ENCODE data around the gene HPCAL4.
A peak's percentile ranks its signal among the peaks of the same experiment; 100 is the strongest.

Gene HPCAL4

GRCh38 chr1:39673215-39673614 is 18.0 kb downstream of the HPCAL4 start:
- no peak for DNase-seq

DNA sequence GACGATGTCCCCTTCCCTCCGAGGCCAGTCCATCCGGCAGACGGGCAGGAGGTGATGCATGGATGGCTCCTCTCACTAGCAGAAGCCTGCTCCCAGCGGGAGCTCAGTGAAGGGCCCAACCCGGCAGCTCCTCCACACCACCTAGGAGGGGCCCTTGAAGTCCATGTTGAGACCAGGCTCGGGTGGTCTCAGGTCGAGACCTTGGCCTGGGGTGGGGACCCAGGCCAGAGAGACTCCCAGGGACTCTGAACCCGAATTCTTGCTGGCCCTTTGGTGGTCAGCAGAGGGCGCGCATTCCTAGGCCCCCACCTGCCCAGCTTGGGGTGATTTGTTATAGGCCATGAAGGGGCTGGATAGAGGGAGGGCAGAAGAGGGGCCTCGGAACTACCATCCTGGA is 18.7 kb downstream of the HPCAL4 start:
- peak; percentile 29 for DNase-seq

DNA sequence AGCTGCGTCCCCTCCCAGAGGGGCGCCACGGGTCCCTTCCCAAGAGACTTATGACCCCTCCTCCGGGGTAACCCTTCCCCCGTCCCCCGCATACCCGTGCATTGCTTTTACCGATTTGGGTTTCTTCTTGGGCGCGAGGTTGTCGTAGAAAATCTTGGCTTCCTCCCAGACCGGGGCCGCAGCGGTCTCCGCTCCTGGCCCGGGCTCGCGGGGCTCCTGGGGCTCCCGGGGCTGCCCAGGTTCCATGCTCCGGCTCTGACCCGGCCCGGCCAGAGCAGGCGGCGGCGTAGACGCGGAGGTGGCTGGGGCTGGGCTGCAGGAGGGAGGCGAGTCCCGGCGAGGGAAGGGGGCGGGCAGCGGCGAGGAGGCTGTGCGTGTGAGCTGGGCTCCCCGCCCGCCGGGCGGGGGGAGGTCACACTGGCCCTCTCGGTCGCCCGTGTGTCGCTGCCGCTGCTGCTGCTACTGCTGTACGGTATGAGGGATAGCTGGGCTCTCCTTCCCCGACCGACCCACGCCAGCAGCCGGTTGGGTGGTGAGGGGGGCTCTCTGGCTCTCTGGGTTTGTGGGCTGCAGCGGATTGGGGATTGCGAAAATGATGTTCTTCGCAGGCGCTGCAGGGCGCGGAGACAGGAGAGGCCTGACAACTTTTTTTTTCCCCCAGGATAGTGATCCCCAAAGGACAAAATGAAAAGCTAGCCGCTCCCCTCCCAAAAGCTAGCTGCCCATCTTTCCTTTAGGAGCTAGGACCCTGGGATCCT is 19.3 kb downstream of the HPCAL4 start, which contains the start of gene NT5C1A:
TSS of gene NT5C1A (minus strand) at position 315 of the 758 bp plus-strand sequence. CDS start at position 246, 69 bp downstream.
- DNase-seq, result peak; percentile 27

- DNase-seq, result no peak
Observed at GRCh38 chr1:39671433-39671792, 19.8 kb downstream of the HPCAL4 start.

DNA sequence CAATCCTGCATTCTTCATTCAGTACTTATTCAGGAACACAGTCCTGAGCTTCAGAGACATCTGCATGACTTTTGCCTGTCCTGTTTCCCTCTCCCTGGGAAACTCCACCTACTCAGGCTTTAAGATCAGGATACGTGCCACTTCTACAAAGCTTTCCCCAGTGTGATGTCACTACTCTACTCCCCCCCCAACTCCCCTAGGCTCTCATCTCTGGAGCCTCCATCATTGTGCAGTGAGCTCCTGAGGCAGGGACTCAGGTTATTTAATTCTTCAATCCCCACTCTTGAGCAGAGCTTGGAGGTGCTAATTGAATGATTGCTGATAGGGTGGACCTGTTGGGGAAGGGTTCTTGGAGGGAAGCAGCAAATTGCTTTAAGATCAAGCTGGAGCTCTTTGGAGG is 20.5 kb downstream of the HPCAL4 start:
- DNase-seq, result no peak

DNA sequence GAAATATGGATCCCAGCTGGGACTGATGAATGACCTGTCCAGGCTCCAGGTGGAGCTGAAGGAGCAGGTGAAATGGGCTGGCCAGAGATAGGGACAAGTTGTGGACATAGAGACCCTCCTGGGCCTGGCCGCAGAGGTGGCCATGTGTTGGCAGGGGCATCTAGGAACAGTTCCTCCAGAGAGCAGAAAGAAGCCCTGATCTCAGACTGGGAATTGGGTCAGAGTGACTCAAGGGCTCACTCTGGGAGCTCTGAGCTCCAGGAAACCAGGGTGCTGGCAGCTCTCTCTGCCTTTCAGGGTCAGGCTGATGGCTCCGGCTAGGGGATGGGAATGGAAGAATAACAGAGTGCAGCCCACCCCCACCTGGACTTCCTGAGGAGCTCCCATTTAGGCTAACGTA is 22.3 kb downstream of the HPCAL4 start:
- no peak for DNase-seq

DNA sequence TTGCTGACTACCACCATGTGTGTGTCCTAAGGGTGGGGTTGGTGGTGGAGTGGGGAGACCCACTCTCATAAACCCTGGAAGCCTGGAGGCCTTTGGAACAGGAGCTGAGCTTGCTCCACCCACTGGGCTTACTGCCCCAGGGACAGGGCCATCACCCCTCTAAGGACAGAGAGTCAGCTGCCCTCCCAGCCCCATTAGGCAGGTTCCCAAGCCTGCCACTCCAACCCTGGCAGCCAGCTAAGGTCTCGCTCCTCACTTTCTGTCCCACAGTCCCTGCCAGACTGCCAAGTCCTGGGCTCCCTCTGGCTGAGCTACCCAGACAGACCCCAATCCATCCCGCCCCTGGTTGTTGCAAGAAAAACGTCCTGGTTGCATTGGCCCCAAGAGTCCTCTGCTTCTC is 23.1 kb downstream of the HPCAL4 start:
- no peak for DNase-seq

- peak; percentile 55 for DNase-seq
Observed at GRCh38 chr1:39666772-39667171, 24.5 kb downstream of the HPCAL4 start.

- DNase-seq, result no peak
Observed at GRCh38 chr1:39663559-39663958, 27.7 kb downstream of the HPCAL4 start.

- no peak for DNase-seq
Observed at GRCh38 chr1:39662861-39663260, 28.4 kb downstream of the HPCAL4 start.

- no peak for DNase-seq
Observed at GRCh38 chr1:39659538-39659937, 31.7 kb downstream of the HPCAL4 start.

DNA sequence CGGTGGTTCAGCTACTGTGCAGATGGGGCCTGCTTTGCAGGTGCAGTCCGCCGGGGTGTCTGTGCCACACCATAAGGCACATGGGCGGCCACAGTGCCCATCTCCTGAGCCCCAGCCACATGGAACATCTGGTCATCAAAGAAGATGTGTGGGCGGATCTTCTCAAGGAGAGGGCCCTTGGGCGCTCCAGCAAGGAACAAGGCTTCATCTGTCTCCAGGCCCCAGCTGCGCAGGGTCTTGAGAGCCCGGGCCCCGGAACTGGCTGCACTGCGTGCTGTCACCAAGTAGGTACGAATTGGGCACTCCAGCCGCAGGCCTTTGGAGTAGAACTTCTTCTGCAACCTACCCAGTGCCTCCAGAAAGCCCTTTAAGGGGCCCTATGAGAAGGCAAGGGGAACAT is 32.1 kb downstream of the HPCAL4 start:
- DNase-seq, result no peak

GRCh38 chr1:39657923-39658485 is 33.2 kb downstream of the HPCAL4 start:
- peak; percentile 82 for DNase-seq

- DNase-seq, result no peak
Observed at GRCh38 chr1:39657402-39657801, 33.8 kb downstream of the HPCAL4 start.

- DNase-seq, result no peak
Observed at GRCh38 chr1:39656391-39656790, 34.8 kb downstream of the HPCAL4 start.

- no peak for DNase-seq
Observed at GRCh38 chr1:39655578-39656268, 35.5 kb downstream of the HPCAL4 start.

- no peak for DNase-seq
Observed at GRCh38 chr1:39654291-39654690, 36.9 kb downstream of the HPCAL4 start.

DNA sequence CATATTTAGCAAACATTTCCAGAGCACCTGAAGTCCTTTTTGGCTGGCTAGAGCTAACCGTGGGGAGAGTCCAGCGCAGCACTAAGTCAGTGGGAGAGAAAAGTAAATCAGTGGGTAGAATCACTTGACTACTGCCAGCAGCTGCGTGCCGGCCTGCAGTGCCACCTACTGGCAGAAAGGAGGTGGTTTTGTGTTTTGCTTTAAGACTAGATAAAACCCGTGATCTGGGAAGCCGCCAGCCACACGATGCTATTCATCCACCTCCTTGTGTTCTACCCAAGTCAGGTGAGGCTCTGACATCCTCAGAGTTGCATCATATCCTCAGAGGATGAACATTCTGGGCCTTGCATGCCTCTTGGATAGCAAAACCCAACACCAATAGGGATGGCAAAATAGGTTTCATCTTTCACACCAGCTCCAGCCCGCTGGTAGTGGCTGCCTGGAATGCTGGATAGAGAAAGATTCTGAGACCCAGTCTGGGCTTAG is 37.6 kb downstream of the HPCAL4 start:
- peak; percentile 86 for DNase-seq

DNA sequence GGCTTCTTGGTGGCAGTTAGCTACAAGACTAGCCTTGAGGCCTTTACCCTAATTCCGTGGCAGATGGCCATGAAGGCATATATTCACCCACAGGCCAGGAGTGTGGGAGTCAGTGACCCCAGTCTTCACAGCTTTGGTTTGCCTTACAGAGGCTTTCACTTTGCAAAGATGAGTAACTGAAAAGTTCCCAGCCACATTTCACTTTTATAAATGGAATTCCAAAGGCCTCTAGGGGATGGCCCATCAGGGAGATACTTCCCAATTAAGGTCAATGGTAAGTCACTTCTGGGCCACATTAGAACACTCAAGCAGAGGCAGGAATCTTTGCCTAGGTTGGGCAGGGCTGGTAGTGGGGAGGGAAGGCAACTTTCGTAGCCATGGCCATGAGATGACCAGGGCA is 38.7 kb downstream of the HPCAL4 start:
- DNase-seq, result no peak

DNA sequence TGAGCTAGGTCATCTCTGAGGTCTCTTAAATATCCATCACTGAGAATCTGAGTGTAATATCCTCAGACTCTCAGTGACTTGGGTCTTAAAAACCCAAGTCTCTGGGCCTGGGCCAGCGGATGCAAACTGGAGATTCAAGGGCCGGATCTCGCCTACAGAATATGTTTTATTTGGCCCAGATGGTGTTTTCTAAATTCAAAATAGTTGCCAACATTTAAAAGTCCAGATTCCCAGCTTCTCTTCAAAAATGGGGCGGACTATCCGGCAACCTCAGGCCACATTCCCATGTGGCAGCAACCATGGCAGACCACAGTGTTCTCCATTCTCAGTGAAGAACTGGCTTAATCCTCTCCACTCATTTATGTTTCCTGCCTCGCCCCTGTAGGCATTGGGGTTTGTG is 39.1 kb downstream of the HPCAL4 start:
- no peak for DNase-seq

DNA sequence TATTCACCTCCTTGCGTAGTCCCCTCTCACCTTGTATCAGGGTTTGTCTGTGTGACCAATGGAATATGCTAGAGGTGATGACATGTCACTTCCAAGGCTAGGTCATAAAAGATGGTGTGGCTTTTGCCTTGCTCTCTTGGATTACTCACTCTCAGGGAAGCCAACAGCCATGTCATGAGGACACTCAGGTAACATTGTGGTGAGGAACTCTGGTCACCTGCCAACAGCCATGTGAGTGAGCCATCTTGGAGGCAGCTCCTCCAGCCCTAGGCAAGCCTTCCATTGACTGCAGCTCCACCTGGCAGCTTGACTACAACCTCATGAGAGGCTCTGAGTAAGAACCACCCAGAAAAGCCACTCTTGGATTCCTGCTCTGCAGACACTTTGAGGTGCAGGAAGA is 40.8 kb downstream of the HPCAL4 start:
- DNase-seq, result no peak

- DNase-seq, result no peak
Observed at GRCh38 chr1:39649636-39650185, 41.5 kb downstream of the HPCAL4 start.

DNA sequence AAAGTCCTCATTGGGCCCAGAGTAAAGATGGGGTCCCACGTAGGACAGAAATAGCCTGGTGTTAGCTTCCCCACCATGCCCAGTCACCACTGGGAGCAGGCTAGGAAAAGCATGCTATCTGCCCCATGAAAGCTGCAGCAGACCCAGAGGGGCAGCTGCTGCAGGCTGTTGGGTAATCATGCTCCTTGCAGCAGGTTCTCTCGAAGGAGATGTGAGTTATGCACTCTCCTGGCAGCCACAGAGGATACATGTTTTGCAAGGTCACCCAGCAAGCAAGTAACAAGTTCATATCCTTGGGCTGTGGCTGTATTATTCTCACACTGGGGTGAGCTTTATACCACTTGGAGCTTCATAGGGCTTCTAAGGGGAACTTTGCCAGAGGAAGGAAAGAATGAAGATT is 42.7 kb downstream of the HPCAL4 start:
- no peak for DNase-seq

DNA sequence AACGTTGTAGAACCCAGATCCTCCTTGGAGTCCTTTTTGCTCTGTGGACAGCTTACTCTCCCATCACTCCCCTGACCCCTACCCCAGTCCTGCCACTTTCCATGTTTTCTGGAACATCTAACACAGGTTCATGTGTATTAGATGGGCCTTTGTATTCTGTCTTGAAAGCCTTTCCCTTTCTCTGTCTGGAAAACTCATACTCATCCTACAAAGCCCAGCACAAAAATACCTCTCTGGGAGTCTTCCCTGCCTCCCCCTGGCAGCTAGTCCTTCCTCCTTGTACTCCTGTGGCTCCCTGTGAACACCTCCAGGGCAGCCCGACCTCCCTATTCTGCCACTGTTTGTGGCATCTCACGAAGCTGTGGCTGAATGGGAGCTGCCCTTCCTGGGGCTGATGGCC is 44.0 kb downstream of the HPCAL4 start:
- DNase-seq, result no peak

Measured in activated CD4-positive, alpha-beta T cell treated with anti-CD3 and anti-CD28 coated beads for 48 hours (primary cell).